ENCODE measurements around the gene NACC1. TPM values are rescaled to one million over a fixed set of nuclear protein-coding genes. Genes with fewer than 3 reads are reported as not detected.

Gene NACC1
- total RNA-seq, 4 donors from 2014 or later = 31.6 to 54.2 (median 36.5) TPM

- no peak for DNase-seq
- H3K4me1 ChIP-seq = peaks cover 0 to 3% (median 0%) of the 10 kb centered on the region in 4 donors
- H3K27ac ChIP-seq = no peak overlapping the region
- H3K4me3 ChIP-seq = no peak overlapping the region
- TF ChIP-seq EP300 (IDR thresholded peaks at IDR 0.05; ENCODE audit: low read depth) = no peak
- TF ChIP-seq POLR2AphosphoS5 (IDR thresholded peaks at IDR 0.05) = no peak
- TF ChIP-seq, protein P1, sequence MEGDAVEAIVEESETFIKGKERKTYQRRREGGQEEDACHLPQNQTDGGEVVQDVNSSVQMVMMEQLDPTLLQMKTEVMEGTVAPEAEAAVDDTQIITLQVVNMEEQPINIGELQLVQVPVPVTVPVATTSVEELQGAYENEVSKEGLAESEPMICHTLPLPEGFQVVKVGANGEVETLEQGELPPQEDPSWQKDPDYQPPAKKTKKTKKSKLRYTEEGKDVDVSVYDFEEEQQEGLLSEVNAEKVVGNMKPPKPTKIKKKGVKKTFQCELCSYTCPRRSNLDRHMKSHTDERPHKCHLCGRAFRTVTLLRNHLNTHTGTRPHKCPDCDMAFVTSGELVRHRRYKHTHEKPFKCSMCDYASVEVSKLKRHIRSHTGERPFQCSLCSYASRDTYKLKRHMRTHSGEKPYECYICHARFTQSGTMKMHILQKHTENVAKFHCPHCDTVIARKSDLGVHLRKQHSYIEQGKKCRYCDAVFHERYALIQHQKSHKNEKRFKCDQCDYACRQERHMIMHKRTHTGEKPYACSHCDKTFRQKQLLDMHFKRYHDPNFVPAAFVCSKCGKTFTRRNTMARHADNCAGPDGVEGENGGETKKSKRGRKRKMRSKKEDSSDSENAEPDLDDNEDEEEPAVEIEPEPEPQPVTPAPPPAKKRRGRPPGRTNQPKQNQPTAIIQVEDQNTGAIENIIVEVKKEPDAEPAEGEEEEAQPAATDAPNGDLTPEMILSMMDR (IDR thresholded peaks at IDR 0.05) = no peak
- TF ChIP-seq POLR2A (IDR thresholded peaks at IDR 0.05) = no peak
- intact Hi-C loops (cut with DNase I; ENCODE audit: low total_unique reads) (loop anchor here (5.0 kb wide), 1 partner anchor 133 kb away; no protein-coding TSS in a partner anchor), in situ Hi-C loops (cut with MboI; ENCODE audit: low pct_ligation_motif_present in 1 of 4, low pct_unique_long_range_greater_than_20kb in 1 of 4, low sequenced_read_pairs in 3 of 4) (no loop called here)
- no peaks in the 10 kb centered on the region for H3K9me3 ChIP-seq
- no peaks in the 10 kb centered on the region for H3K36me3 ChIP-seq
- H3K27me3 ChIP-seq = no peaks in the 10 kb centered on the region
- 92% methylated on average over 9 of the region's 9 CpGs; no CpG with 5 or more reads in 1 of the 2 donors for WGBS, 2 donors (ENCODE audit: low coverage in 1 of 2)
These were observed 11.3 kb downstream of the NACC1 start for GRCh38 chr19:13129384-13129783.

DNA sequence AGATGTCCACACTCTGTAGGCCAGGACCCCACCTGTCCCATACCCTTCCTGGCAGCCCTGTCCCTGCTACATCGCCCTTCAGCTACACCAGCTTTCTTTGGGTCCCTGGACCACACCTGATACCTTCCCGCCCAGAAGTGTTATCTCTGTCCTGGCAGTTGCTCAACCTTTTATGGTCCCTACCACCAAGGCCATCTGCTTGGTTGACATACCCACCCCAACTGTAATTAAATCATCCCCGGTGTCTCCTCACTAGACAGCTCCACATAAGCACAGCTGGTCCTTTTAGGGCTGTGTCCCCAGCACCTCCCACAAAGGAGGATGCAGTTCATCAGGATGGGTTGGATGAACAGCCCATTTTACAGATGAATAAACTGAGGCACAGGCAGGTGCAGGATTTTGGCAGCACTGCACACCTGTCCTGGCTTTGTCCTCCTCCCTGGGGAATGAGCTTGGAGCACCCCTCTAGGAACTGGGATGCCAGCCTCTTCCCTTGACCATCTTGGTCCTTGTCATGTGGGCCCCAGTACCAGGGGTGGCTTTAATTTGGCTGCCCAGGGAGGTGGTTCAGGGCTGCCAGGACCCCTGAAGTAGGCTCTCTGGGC is 12.9 kb downstream of the NACC1 start:
- Histone ChIP-seq H3K9me3 (no peaks in the 10 kb centered on the region), H3K4me1 (peaks cover 0 to 3% (median 0%) of the 10 kb centered on the region in 4 donors), H3K27me3 (no peaks in the 10 kb centered on the region), H3K4me3 (no peak overlapping the region), H3K27ac (no peak overlapping the region), H3K36me3 (peaks cover 0 to 7% (median 3%) of the 10 kb centered on the region in 4 donors)
- no peak for DNase-seq
- in situ Hi-C loops (cut with MboI; ENCODE audit: low pct_ligation_motif_present in 1 of 4, low pct_unique_long_range_greater_than_20kb in 1 of 4, low sequenced_read_pairs in 3 of 4) = no loop called here
- intact Hi-C loops (cut with DNase I; ENCODE audit: low total_unique reads) = no loop called here
- TF ChIP-seq POLR2A (IDR thresholded peaks at IDR 0.05) (no peak), POLR2AphosphoS5 (IDR thresholded peaks at IDR 0.05) (no peak), EP300 (IDR thresholded peaks at IDR 0.05; ENCODE audit: low read depth) (no peak)
- TF ChIP-seq, protein P1 (IDR thresholded peaks at IDR 0.05) = no peak
- 29 to 54% methylated on average over 1 to 3 of the region's 3 CpGs for WGBS, 2 donors (ENCODE audit: low coverage in 1 of 2)

DNA sequence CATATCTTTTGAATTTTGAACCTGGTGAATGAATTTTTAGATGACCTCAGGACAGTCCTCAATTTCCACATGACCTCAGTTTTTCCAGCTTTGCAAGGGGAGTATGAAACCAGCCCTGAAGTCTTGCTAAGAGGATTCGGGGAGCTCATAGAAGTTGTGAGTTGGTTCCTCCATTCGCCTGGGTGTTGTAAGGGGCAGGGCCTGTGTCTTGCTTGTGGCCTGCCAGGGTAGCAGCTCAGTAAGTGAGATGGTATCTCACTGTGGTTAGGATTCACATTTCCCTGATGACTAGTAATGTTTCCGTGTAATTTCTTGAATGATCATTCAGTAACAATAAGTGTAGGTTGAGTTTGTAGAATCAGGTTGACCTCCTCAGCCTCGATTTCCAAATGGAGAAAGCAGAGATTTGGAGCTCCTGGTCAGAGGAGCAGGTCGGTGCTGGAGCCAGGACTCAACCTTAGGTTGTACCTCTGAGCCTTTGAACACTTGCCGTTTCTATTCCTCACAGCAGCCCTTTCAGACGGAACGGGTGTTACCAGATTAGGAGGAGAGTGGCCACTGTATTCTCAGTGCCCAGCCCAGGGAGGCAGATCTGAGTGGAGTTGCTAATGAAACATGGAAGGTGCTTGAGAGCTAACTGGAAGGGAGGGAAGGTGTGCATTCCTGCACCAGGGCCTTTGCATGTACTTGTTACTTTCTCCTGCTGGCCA is 14.6 kb downstream of the NACC1 start:
- H3K27ac ChIP-seq = no peak overlapping the region
- peaks cover 0 to 22% (median 7%) of the 10 kb centered on the region in 4 donors for H3K36me3 ChIP-seq
- peaks cover 0 to 3% (median 0%) of the 10 kb centered on the region in 4 donors for H3K4me1 ChIP-seq
- intact Hi-C loops (cut with DNase I; ENCODE audit: low total_unique reads) (no loop called here), in situ Hi-C loops (cut with MboI; ENCODE audit: low pct_ligation_motif_present in 1 of 4, low pct_unique_long_range_greater_than_20kb in 1 of 4, low sequenced_read_pairs in 3 of 4) (no loop called here)
- H3K4me3 ChIP-seq = no peak overlapping the region
- no peaks in the 10 kb centered on the region for H3K27me3 ChIP-seq
- DNase-seq = no peak
- 81 to 100% methylated on average over 2 to 8 of the region's 8 CpGs for WGBS, 2 donors (ENCODE audit: low coverage in 1 of 2)
- no peaks in the 10 kb centered on the region for H3K9me3 ChIP-seq
- TF ChIP-seq, protein P1 (IDR thresholded peaks at IDR 0.05) = no peak
- no peak for TF ChIP-seq POLR2A (IDR thresholded peaks at IDR 0.05)
- TF ChIP-seq EP300 (IDR thresholded peaks at IDR 0.05; ENCODE audit: low read depth) = no peak
- TF ChIP-seq POLR2AphosphoS5 (IDR thresholded peaks at IDR 0.05) = no peak

DNA sequence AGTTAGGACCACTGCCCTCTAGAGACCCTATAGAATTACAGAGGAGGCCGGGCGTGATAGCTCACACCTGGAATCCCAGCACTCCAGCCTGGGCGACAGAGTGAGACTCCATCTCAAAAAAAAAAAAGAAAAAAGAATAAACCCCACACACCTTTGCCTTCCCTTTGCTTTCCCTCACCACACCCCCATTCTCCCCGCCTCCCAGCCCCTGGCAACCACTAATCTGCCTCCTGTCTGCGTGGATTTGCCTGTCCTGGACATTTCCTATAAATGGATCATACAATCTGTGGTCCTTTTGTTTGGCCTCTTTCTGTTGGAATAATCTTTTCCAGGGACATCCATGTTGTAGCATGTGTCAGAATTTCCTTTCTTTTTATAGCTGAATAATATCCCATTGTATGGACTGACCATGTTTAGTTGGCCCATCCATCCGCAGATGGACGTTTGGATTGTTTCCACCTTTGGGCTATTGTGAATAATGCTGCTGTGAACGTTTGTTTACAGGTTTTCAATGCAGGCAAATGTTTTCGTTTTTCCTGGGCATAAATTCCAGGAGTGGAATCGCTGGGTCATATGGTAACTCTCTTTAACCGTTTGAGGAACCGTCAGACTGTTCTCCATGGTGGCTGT is 15.3 kb downstream of the NACC1 start:
- WGBS, 2 donors (ENCODE audit: low coverage in 1 of 2) = 78 to 81% methylated on average over 7 to 12 of the region's 12 CpGs
- Histone ChIP-seq H3K4me1 (peaks cover 0 to 3% (median 0%) of the 10 kb centered on the region in 4 donors), H3K9me3 (no peaks in the 10 kb centered on the region), H3K27me3 (no peaks in the 10 kb centered on the region), H3K4me3 (no peak overlapping the region), H3K27ac (no peak overlapping the region), H3K36me3 (peaks cover 0 to 29% (median 7%) of the 10 kb centered on the region in 4 donors)
- no peak for DNase-seq
- TF ChIP-seq, protein P1 (IDR thresholded peaks at IDR 0.05) = no peak
- TF ChIP-seq EP300 (IDR thresholded peaks at IDR 0.05; ENCODE audit: low read depth) (no peak), POLR2A (IDR thresholded peaks at IDR 0.05) (no peak), POLR2AphosphoS5 (IDR thresholded peaks at IDR 0.05) (no peak)
- intact Hi-C loops (cut with DNase I; ENCODE audit: low total_unique reads) (no loop called here), in situ Hi-C loops (cut with MboI; ENCODE audit: low pct_ligation_motif_present in 1 of 4, low pct_unique_long_range_greater_than_20kb in 1 of 4, low sequenced_read_pairs in 3 of 4) (no loop called here)

All from transverse colon (tissue), 4 donors.